DND-41 (cell line): ENCODE measurements around the gene ENPP5.

Experiments used
- ATAC-seq: fragments of 200-7000 bp; cut with Tn5 transposase; 3 replicates; pipeline ENCODE4 v1.9.1; 2021; ENCODE audit warnings: low read depth; ENCODE audit not compliant: insufficient read depth
- DNase-seq: peaks from one replicate; pipeline ENCODE4 v3.0.0-alpha.2; 2020
- H2AFZ ChIP-seq: 2 replicates; pipeline ENCODE4 v1.6.0; 2012; ENCODE audit warnings: low read depth, low read length
- H3K27ac ChIP-seq: 2 replicates; pipeline ENCODE4 v1.5.1; 2012; ENCODE audit warnings: low read length, inconsistent platforms
- H3K27me3 ChIP-seq: fragments of 200-600 bp; sonication (generic); 2 replicates; pipeline ENCODE4 v1.6.0; 2012; ENCODE audit warnings: low read length, mild to moderate bottlenecking, inconsistent platforms; ENCODE audit not compliant: insufficient read depth, poor library complexity
- H3K36me3 ChIP-seq: 2 replicates; pipeline ENCODE4 v1.5.1; 2012; ENCODE audit warnings: low read length, inconsistent platforms; ENCODE audit not compliant: insufficient read depth
- H3K4me1 ChIP-seq: 2 replicates; pipeline ENCODE4 v1.5.1; 2012; ENCODE audit warnings: mild to moderate bottlenecking, low read length; ENCODE audit not compliant: insufficient read depth
- H3K4me2 ChIP-seq: 2 replicates; pipeline ENCODE4 v1.6.0; 2012; ENCODE audit warnings: mild to moderate bottlenecking, moderate library complexity, low read length, inconsistent platforms; ENCODE audit not compliant: insufficient read depth
- H3K4me3 ChIP-seq, 2 experiments: fragments of 200-600 bp in 1 of 2; shearing (Covaris generic) in 1 of 2; 2 replicates each; pipeline ENCODE4 v1.5.1; 2012 to 2016; ENCODE audit warnings: inconsistent platforms in 2 of 2, low read length in 2 of 2, mild to moderate bottlenecking in 2 of 2, low read depth in 1 of 2, moderate library complexity in 1 of 2
- H3K79me2 ChIP-seq: 2 replicates; pipeline ENCODE4 v1.6.0; 2012; ENCODE audit warnings: low read length, inconsistent platforms; ENCODE audit not compliant: insufficient read depth
- H3K9ac ChIP-seq: 2 replicates; pipeline ENCODE4 v1.6.0; 2012; ENCODE audit warnings: low read depth, mild to moderate bottlenecking, inconsistent platforms, low read length, moderate library complexity
- H3K9me3 ChIP-seq: 2 replicates; pipeline ENCODE4 v1.5.1; 2012; ENCODE audit warnings: low read length, moderate library complexity, mild to moderate bottlenecking, inconsistent platforms; ENCODE audit not compliant: insufficient read depth, severe bottlenecking
- H4K20me1 ChIP-seq: 2 replicates; pipeline ENCODE4 v1.6.0; 2012; ENCODE audit warnings: low read length; ENCODE audit not compliant: insufficient read depth
- CTCF ChIP-seq: IDR thresholded peaks from 2 replicates; pipeline ENCODE4 v1.5.1; 2012; ENCODE audit warnings: borderline replicate concordance, low read length, moderate library complexity, mild to moderate bottlenecking; ENCODE audit not compliant: poor library complexity, severe bottlenecking; ENCODE audit errors: extremely low read depth
- EZH2 ChIP-seq: IDR thresholded peaks from 3 replicates; pipeline ENCODE4 v1.6.1; 2012; ENCODE audit warnings: borderline replicate concordance, low read depth, mild to moderate bottlenecking, moderate library complexity, low read length, inconsistent platforms; ENCODE audit not compliant: severe bottlenecking

The ENPP5 gene

DNA sequence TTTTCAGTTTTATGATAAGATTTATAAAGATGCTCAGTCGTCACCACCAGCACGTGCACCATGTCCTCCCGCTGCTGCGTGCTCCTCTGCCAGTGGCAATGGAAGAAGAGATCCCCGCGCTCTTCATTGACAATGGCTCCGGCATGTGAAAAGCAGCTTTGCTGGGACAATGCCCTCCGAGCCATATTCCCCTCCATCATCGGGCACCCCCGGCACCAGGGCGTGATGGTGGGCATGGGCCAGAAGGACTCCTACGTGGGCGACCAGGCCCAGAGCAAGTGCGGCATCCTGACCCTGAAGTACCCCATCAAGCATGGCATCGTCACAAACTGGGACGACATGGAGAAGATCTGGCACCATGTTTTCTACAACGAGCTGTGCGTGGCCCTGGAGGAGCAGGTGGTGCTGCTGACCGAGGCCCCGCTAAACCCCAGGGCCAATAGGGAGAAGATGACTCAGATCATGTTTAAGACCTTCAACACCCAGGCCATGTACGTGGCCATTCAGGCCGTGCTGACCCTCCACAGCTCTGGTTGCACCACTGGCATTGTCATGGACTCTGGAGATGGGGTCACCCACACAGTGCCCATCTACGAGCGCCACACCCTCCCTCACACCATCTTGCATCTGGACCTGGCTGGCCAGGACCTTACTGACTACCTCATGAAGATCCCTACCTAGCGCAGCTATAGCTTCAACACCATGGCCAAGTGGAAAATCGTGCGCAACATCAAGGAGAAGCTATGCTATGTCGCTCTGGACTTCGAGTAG is 34.3 kb upstream of the ENPP5 start:
- ATAC-seq = no peak
- no peak for TF ChIP-seq CTCF
- no peak for TF ChIP-seq EZH2

GRCh38 chr6:46203391-46204177 is 32.8 kb upstream of the ENPP5 start:
- ATAC-seq = no peak
- Histone ChIP-seq H3K4me3 (no peak overlapping the region), H4K20me1 (no peaks in the 10 kb centered on the region), H3K79me2 (no peaks in the 10 kb centered on the region), H3K27ac (no peak overlapping the region), H3K27me3 (peaks cover 5% of the 10 kb centered on the region), H3K4me2 (no peak overlapping the region), H3K9ac (no peak overlapping the region), H3K9me3 (no peaks in the 10 kb centered on the region), H3K36me3 (no peaks in the 10 kb centered on the region), H2AFZ (no peak overlapping the region), H3K4me1 (no peaks in the 10 kb centered on the region)
- DNase-seq = no peak
- TF ChIP-seq CTCF (no peak), EZH2 (no peak)

More for the DNA sequence above, 34.3 kb upstream of the ENPP5 start:
- no peaks in the 10 kb centered on the region for H3K4me1 ChIP-seq
- H3K27ac ChIP-seq = no peak overlapping the region
- no peaks in the 10 kb centered on the region for H3K9me3 ChIP-seq
- H3K9ac ChIP-seq = no peak overlapping the region
- H3K4me2 ChIP-seq = no peak overlapping the region
- no peaks in the 10 kb centered on the region for H3K79me2 ChIP-seq
- H3K4me3 ChIP-seq = no peak overlapping the region
- H3K27me3 ChIP-seq = peaks cover 3% of the 10 kb centered on the region
- H2AFZ ChIP-seq = no peak overlapping the region
- H3K36me3 ChIP-seq = no peaks in the 10 kb centered on the region
- DNase-seq = no peak
- no peaks in the 10 kb centered on the region for H4K20me1 ChIP-seq

DNA sequence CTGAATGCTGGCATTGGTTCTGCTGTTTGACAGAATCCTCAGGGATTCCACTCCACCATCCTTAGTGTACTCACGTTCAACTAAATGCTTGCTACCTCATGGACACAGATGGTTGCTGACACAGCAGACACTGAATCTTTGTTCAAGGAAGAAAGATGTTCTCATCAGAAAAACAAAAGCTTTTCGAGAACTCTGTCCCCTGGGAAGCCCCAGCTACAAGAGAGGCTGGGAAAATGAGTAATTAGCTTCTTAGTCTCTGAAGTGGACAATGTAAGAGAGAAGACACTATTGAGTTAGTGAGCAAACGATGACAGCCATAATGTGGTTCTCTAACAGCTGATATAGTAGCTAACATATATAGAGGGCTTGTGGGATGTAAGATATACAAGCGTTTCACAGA is 30.9 kb upstream of the ENPP5 start:
- peaks cover 3% of the 10 kb centered on the region for H3K27me3 ChIP-seq
- no peak overlapping the region for H3K9ac ChIP-seq
- no peak overlapping the region for H3K4me3 ChIP-seq
- no peak for TF ChIP-seq CTCF
- no peak for TF ChIP-seq EZH2
- H3K27ac ChIP-seq = no peak overlapping the region
- DNase-seq (no peak), ATAC-seq (no peak)
- no peaks in the 10 kb centered on the region for H3K4me1 ChIP-seq
- no peaks in the 10 kb centered on the region for H4K20me1 ChIP-seq
- no peaks in the 10 kb centered on the region for H3K9me3 ChIP-seq
- H3K36me3 ChIP-seq = no peaks in the 10 kb centered on the region
- H3K79me2 ChIP-seq = no peaks in the 10 kb centered on the region
- no peak overlapping the region for H2AFZ ChIP-seq
- H3K4me2 ChIP-seq = no peak overlapping the region
